Stimulated activated CD4-positive, alpha-beta T cell treated with anti-CD3 and anti-CD28 coated beads, Interleukin-4, amount 100 ng/mL, for 24 hours (primary cell): ENCODE data around the gene FOXD4L6.
"Not testable (repeated sequence)": the region's sequence is repeated elsewhere in the genome, so short reads cannot be mapped to it uniquely, and the experiment has no call there.

Source experiments
- DNase-seq: peaks from one replicate; pipeline ENCODE4 v3.0.0-alpha.2; 2020

Gene FOXD4L6

GRCh38 chr9:41098759-41099158 lies 29.7 kb downstream of the FOXD4L6 start:
- not testable (repeated sequence) for DNase-seq

DNA sequence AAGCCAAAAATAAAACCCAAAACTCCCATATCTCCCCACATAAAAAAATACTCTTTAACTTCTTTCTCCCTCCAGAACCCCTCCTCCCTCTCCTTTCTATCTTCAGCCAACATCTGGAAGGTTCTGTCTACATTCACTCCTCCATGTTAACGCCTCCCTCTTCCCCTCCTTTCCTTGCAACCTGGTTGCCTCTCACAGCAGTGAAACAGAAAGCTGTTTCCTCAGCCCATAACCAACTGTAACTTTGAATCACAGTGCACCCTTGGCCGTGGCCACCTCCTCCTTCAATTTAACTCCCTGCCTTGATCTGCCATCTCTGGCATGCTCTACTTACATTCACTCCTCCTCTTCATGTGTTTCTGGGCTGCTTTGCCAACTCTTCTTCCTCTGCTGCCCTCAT lies 33.4 kb downstream of the FOXD4L6 start:
- DNase-seq = not testable (repeated sequence)

GRCh38 chr9:41094010-41094773 lies 34.3 kb downstream of the FOXD4L6 start:
- not testable (repeated sequence) for DNase-seq

DNA sequence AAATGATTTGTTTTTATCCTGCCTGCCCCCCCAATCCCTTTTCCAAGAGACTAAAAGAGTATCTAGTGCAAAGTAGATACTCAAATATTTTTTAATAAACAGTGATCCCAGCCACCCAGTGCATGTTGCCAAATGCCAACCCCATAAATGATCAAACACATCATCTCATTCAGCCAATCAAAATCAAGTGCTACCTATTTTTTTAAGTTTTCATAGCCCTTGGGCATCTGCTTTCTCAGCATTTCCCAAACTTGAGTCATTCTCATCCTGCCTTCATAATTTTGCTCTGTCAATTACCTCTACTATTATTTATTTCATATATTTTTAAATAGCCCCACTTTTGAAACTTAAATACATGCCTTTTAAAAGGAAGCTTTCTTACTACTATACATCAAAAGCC lies 37.6 kb downstream of the FOXD4L6 start:
- DNase-seq = not testable (repeated sequence)

DNA sequence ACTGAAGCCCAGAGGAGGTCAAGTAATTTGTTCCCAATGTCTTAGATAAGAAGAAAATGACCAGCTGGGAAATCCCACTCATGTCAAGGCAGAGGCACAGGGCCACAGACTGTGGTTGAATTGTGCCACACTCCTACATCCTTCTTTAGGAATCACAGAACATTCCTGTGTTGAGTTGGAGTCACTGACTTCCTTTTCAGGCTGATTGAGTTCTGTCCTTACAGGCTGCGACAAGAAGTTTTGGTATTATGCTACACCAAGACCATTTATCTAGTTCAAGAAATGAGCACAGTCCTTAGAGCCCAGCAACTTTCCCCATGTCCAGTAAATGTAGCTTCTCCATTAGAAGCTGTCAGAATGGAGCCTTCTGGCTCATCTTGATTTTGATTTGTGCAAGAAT lies 38.1 kb downstream of the FOXD4L6 start:
- DNase-seq = not testable (repeated sequence)

DNA sequence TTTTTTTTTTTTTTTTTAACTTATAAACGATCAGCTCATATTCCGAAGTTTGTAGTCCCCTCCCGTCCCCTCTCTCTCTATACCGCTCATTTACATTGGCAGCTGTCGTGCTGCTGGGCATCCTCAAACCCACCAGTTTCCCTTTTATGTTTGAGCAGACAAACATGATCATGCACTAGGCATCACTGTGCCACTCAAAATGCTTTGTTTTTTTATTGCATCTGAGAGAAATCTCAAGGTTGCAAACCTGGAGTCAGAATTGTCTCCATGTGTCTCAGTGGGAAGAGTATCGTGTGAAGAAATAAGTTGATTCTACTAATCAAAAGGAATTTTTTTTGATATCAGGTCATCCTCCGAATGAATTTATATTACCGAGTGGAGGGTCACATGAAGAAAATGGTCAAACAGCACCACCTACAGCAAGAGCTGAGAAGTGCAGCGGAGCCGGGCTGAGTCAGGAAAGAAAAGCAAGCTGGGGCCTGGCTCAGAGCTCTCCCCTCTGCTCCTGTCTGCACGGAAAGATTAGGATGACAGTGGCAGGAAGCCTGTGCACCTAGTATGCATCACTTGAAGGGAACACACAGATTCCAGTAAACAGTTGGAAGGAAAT lies 39.9 kb downstream of the FOXD4L6 start:
- not testable (repeated sequence) for DNase-seq

GRCh38 chr9:41087929-41088328 lies 40.6 kb downstream of the FOXD4L6 start:
- DNase-seq = not testable (repeated sequence)

GRCh38 chr9:41087157-41087780 lies 41.2 kb downstream of the FOXD4L6 start:
- not testable (repeated sequence) for DNase-seq

GRCh38 chr9:41086685-41087084 lies 41.8 kb downstream of the FOXD4L6 start:
- not testable (repeated sequence) for DNase-seq

GRCh38 chr9:41086215-41086614 lies 42.3 kb downstream of the FOXD4L6 start:
- DNase-seq = not testable (repeated sequence)

DNA sequence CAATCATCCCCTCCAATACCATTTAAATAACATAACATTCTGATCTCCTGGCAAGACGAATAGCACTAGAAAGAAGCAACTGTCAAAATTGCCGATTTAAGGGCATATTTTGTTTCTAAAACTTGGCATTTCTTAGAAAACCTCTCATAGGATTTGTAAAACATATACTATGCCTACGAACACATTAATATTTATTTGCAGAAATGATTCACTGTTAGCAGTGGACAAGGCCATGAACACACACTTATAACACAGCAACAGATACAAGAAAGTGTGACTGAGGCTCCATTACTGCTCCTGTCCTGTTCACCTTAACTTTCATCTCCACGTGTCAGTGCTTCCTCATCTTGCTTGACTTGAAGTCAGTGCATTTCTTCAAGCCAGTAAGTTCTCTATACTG lies 46.1 kb downstream of the FOXD4L6 start:
- not testable (repeated sequence) for DNase-seq

DNA sequence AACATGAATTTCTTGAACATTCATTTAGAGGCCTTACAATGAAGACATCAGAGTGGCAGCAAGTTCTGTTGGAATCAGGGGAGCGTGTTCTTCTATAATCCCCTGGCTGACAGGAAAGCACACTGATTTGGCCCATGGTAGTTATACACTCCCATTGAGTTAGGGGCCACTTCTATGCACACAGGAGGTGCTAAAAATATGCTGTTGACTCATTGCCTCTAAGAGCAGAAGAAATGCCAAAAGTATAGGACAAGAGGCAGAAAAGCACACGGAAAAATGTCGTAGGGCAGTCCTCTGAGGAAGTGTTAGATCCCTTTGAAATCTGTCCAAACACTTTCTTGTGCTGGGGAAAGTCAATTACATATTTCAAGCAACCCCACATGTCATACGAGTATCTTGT lies 49.0 kb downstream of the FOXD4L6 start:
- not testable (repeated sequence) for DNase-seq

GRCh38 chr9:41077586-41077985 lies 50.9 kb downstream of the FOXD4L6 start:
- not testable (repeated sequence) for DNase-seq
